ENCODE data around the gene RPP14. TPM values are rescaled to one million over a fixed set of nuclear protein-coding genes. Genes with fewer than 3 reads are reported as not detected.

RPP14 gene
- total and polyA plus RNA-seq, 2 donors (not counting 3 experiments of a cell fraction or from before 2014, with no cell fraction given): 11.9 to 18.1 TPM

DNA sequence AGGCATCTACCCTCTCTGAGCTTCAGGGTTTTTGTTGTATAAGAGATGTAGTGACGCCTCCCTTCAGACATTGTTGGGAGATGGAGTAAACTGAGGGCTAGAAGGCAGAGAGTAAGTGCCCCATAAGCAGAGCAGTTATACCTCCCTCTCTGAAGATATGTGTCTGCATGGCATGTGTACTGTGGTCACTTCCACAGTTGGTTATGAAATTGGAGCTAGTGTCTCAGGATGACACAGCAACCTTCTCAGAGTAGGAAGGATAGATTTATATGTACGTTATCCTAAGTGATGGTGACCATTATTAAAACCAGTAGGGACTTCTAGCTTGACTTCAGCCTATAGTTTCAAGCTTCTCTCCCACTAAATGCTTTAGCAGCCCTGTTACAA lies 44.6 kb downstream of the RPP14 start:
- H2AFZ ChIP-seq (ENCODE audit: low read depth, low read length): no peak overlapping the region

More for the DNA sequence above, 44.6 kb downstream of the RPP14 start:
- no peaks in the 10 kb centered on the region for H3K27me3 ChIP-seq (ENCODE audit: control insufficient read depth in 2 of 2, insufficient read depth in 2 of 2, low read length in 2 of 2)
- ChIA-PET CTCF (interaction anchor here (0.8 to 2.0 kb wide), 8 partner anchors 8 to 163 kb away, joined by 3 to 8 read pairs (median 4); no protein-coding TSS in a partner anchor), POLR2A (interaction anchor here (0.6 kb wide), 1 partner anchor 8 kb away, joined by 7 read pairs; no protein-coding TSS in a partner anchor)
- no peaks in the 10 kb centered on the region for H3K4me1 ChIP-seq (ENCODE audit: control insufficient read depth, extremely low read depth, insufficient read depth, low read length)
- no peak overlapping the region for H3K4me2 ChIP-seq (ENCODE audit: insufficient read depth, low read length)
- H4K20me1 ChIP-seq (replicated peaks; ENCODE audit: control insufficient read depth, extremely low read depth, insufficient read depth, low read length): no peaks in the 10 kb centered on the region
- BruUV-seq (replicated peaks): no TSS peak
- H3K27ac ChIP-seq (ENCODE audit: insufficient read depth, low read depth, low read length): no peak overlapping the region
- H3K36me3 ChIP-seq (ENCODE audit: control insufficient read depth in 2 of 2, extremely low read depth in 1 of 2, insufficient read depth in 2 of 2, low read length in 2 of 2): peaks cover 0 to 2% of the 10 kb centered on the region in 2 experiments
- peak overlapping the region; percentile 3 for H3K9ac ChIP-seq (replicated peaks; ENCODE audit: extremely low read depth, insufficient read depth, low read length)
- dilution Hi-C loops (cut with MboI; ENCODE audit: extremely low pct_ligation_motif_present, low sequenced_read_pairs) (no loop called here), intact Hi-C loops (cut with micrococcal nuclease) (no loop called here)
- H3K79me2 ChIP-seq (ENCODE audit: control insufficient read depth, insufficient read depth, low read length): no peaks in the 10 kb centered on the region
- FAIRE-seq (no peak), DNase-seq (ENCODE audit: low read depth, low spot score) (no peak)
- H3K9me3 ChIP-seq (replicated peaks; ENCODE audit: control insufficient read depth, insufficient read depth, low read length): no peaks in the 10 kb centered on the region
- no peaks in the 10 kb centered on the region for H3K9me1 ChIP-seq (replicated peaks; ENCODE audit: control insufficient read depth, extremely low read depth, insufficient read depth, low read length)
- no peak overlapping the region for H3K4me3 ChIP-seq (replicated peaks in 1 of 3; ENCODE audit: insufficient read depth in 1 of 3, low read depth in 1 of 3, low read length in 3 of 3)
- TF ChIP-seq JUN (IDR thresholded peaks at IDR 0.05; ENCODE audit: borderline replicate concordance, insufficient read depth, insufficient read length, low read depth) (no peak), FOS (IDR thresholded peaks at IDR 0.05; ENCODE audit: borderline replicate concordance, insufficient read depth, low read length) (no peak), POLR2AphosphoS5 (IDR thresholded peaks at IDR 0.05; ENCODE audit: insufficient read depth, low read depth, low read length) (no peak), EZH2 (IDR thresholded peaks at IDR 0.05; ENCODE audit: borderline replicate concordance, low read depth, low read length, severe bottlenecking) (no peak), GATA2 (IDR thresholded peaks at IDR 0.05; ENCODE audit: insufficient read depth, insufficient read length, low read depth, low read length) (no peak), MYC (IDR thresholded peaks at IDR 0.05; ENCODE audit: low read depth, low read length) (no peak), POLR2A (IDR thresholded peaks at IDR 0.05; ENCODE audit: low read depth, low read length) (no peak)
- TF ChIP-seq, protein P1, sequence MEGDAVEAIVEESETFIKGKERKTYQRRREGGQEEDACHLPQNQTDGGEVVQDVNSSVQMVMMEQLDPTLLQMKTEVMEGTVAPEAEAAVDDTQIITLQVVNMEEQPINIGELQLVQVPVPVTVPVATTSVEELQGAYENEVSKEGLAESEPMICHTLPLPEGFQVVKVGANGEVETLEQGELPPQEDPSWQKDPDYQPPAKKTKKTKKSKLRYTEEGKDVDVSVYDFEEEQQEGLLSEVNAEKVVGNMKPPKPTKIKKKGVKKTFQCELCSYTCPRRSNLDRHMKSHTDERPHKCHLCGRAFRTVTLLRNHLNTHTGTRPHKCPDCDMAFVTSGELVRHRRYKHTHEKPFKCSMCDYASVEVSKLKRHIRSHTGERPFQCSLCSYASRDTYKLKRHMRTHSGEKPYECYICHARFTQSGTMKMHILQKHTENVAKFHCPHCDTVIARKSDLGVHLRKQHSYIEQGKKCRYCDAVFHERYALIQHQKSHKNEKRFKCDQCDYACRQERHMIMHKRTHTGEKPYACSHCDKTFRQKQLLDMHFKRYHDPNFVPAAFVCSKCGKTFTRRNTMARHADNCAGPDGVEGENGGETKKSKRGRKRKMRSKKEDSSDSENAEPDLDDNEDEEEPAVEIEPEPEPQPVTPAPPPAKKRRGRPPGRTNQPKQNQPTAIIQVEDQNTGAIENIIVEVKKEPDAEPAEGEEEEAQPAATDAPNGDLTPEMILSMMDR (IDR thresholded peaks at IDR 0.05; ENCODE audit: extremely low read depth in 1 of 2, insufficient read depth in 1 of 2, low read depth in 1 of 2, low read length in 2 of 2): no peak
- TF ChIP-seq, protein P2, sequence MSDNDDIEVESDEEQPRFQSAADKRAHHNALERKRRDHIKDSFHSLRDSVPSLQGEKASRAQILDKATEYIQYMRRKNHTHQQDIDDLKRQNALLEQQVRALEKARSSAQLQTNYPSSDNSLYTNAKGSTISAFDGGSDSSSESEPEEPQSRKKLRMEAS (IDR thresholded peaks at IDR 0.05; ENCODE audit: insufficient read depth, insufficient read length): no peak

All from endothelial cell of umbilical vein (primary cell).